Lower leg skin (tissue), 3 donors: ENCODE measurements around the gene NOTCH4.

ENCODE experiments used
- CTCF ChIP-seq, 3 donors: fragments of 450-650 bp; IDR thresholded peaks; one replicate each; pipeline ENCODE4 v1.5.1; 2016; ENCODE audit warnings: antibody characterized with exemption in 3 of 3, mild to moderate bottlenecking in 3 of 3, moderate library complexity in 2 of 3
- POLR2A ChIP-seq, 2 donors: fragments of 450-650 bp; IDR thresholded peaks; one replicate each; pipeline ENCODE4 v1.6.1; 2016 to 2017; ENCODE audit warnings: antibody characterized with exemption in 2 of 2, mild to moderate bottlenecking in 1 of 2, moderate library complexity in 1 of 2

- TF ChIP-seq CTCF (IDR thresholded peaks at IDR 0.05) (no peak), POLR2A (IDR thresholded peaks at IDR 0.05) (no peak)
These were observed 20.2 kb downstream of the NOTCH4 start for GRCh38 chr6:32203426-32204267.
